ENCODE measurements around the gene NAA25. TPM values are rescaled to one million over a fixed set of nuclear protein-coding genes. Genes with fewer than 3 reads are reported as not detected.

Gene NAA25
- total and polyA plus RNA-seq, 2 donors (not counting 1 experiment from before 2014, with no cell fraction given), result 5.9 to 40.8 TPM

GRCh38 chr12:111992464-111992863, 116.1 kb downstream of the NAA25 start:
- TF ChIP-seq, protein P1, sequence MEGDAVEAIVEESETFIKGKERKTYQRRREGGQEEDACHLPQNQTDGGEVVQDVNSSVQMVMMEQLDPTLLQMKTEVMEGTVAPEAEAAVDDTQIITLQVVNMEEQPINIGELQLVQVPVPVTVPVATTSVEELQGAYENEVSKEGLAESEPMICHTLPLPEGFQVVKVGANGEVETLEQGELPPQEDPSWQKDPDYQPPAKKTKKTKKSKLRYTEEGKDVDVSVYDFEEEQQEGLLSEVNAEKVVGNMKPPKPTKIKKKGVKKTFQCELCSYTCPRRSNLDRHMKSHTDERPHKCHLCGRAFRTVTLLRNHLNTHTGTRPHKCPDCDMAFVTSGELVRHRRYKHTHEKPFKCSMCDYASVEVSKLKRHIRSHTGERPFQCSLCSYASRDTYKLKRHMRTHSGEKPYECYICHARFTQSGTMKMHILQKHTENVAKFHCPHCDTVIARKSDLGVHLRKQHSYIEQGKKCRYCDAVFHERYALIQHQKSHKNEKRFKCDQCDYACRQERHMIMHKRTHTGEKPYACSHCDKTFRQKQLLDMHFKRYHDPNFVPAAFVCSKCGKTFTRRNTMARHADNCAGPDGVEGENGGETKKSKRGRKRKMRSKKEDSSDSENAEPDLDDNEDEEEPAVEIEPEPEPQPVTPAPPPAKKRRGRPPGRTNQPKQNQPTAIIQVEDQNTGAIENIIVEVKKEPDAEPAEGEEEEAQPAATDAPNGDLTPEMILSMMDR (IDR thresholded peaks at IDR 0.05), result no peak
- no peak for TF ChIP-seq EZH2 (IDR thresholded peaks at IDR 0.05; ENCODE audit: borderline replicate concordance, insufficient read depth, low read depth, low read length, poor library complexity, severe bottlenecking)
- ATAC-seq (ENCODE audit: low read depth), result no peak
- Histone ChIP-seq H3K36me3 (replicated peaks in 1 of 2; ENCODE audit: control extremely low read depth in 1 of 2, control insufficient read depth in 1 of 2, extremely low read depth in 1 of 2, insufficient read depth in 2 of 2, low read length in 1 of 2) (no peaks in the 10 kb centered on the region), H4K20me1 (ENCODE audit: control insufficient read depth, insufficient read depth, low read length, poor library complexity, severe bottlenecking) (peaks cover 25% of the 10 kb centered on the region), H3K27ac (ENCODE audit: low read length in 2 of 2) (no peak overlapping the region), H3K27me3 (replicated peaks in 1 of 4; ENCODE audit: control extremely low read depth in 1 of 4, control insufficient read depth in 3 of 4, insufficient read depth in 4 of 4, low read length in 3 of 4) (peaks cover 0 to 17% (median 9%) of the 10 kb centered on the region in 4 experiments), H3K9ac (ENCODE audit: low read length) (no peak overlapping the region), H3K9me3 (ENCODE audit: control extremely low read depth in 1 of 3, control insufficient read depth in 2 of 3, insufficient read depth in 1 of 3, low read length in 2 of 3) (no peaks in the 10 kb centered on the region), H2AFZ (ENCODE audit: insufficient read depth, low read depth, low read length, poor library complexity, severe bottlenecking) (no peak overlapping the region), H3K4me1 (ENCODE audit: control insufficient read depth in 2 of 2, insufficient read depth in 2 of 2, low read length in 2 of 2) (peaks cover 42 to 45% of the 10 kb centered on the region in 2 donors), H3K4me3 (ENCODE audit: control extremely low read depth in 1 of 5, extremely low read depth in 1 of 5, insufficient read depth in 1 of 5, low read depth in 2 of 5, low read length in 4 of 5) (no peak overlapping the region), H3K79me2 (ENCODE audit: control insufficient read depth, insufficient read depth, low read length) (peaks cover 3% of the 10 kb centered on the region), H3K4me2 (replicated peaks; ENCODE audit: low read depth, low read length, poor library complexity, severe bottlenecking) (peak overlapping the region; percentile 20)
- Mint-ChIP-seq H3K4me3 (peak overlapping the region; percentile 14), H3K4me1 (peaks cover 42% of the 10 kb centered on the region), H3K27ac (no peak overlapping the region), H3K27me3 (peaks cover 21% of the 10 kb centered on the region), H3K9me3 (ENCODE audit: insufficient read depth) (no peaks in the 10 kb centered on the region)
- ChIA-PET POLR2A (no interaction called here), CTCF (interaction anchor here (0.7 kb wide), 1 partner anchor 49 kb away, joined by 3 read pairs; no protein-coding TSS in a partner anchor)
- intact Hi-C loops (cut with micrococcal nuclease), result loop anchor here (5.0 kb wide), 2 partner anchors 35 to 45 kb away; no protein-coding TSS in a partner anchor
- WGBS (ENCODE audit: insufficient coverage), result 60% methylated on average over 1 of the region's 6 CpGs
- DNase-seq, result no peak

- Histone ChIP-seq H3K79me2 (ENCODE audit: control insufficient read depth, insufficient read depth, low read length) (peaks cover 3% of the 10 kb centered on the region), H3K36me3 (replicated peaks in 1 of 2; ENCODE audit: control extremely low read depth in 1 of 2, control insufficient read depth in 1 of 2, extremely low read depth in 1 of 2, insufficient read depth in 2 of 2, low read length in 1 of 2) (no peaks in the 10 kb centered on the region), H3K4me1 (ENCODE audit: control insufficient read depth in 2 of 2, insufficient read depth in 2 of 2, low read length in 2 of 2) (peaks cover 42 to 45% of the 10 kb centered on the region in 2 donors), H3K27me3 (replicated peaks in 1 of 4; ENCODE audit: control extremely low read depth in 1 of 4, control insufficient read depth in 3 of 4, insufficient read depth in 4 of 4, low read length in 3 of 4) (peaks cover 0 to 13% (median 5%) of the 10 kb centered on the region in 4 experiments), H3K9ac (ENCODE audit: low read length) (no peak overlapping the region), H4K20me1 (ENCODE audit: control insufficient read depth, insufficient read depth, low read length, poor library complexity, severe bottlenecking) (peaks cover 25% of the 10 kb centered on the region), H2AFZ (ENCODE audit: insufficient read depth, low read depth, low read length, poor library complexity, severe bottlenecking) (no peak overlapping the region), H3K4me2 (replicated peaks; ENCODE audit: low read depth, low read length, poor library complexity, severe bottlenecking) (peak overlapping the region; percentile 20), H3K4me3 (ENCODE audit: control extremely low read depth in 1 of 5, extremely low read depth in 1 of 5, insufficient read depth in 1 of 5, low read depth in 2 of 5, low read length in 4 of 5) (no peak overlapping the region), H3K9me3 (ENCODE audit: control extremely low read depth in 1 of 3, control insufficient read depth in 2 of 3, insufficient read depth in 1 of 3, low read length in 2 of 3) (no peaks in the 10 kb centered on the region), H3K27ac (ENCODE audit: low read length in 2 of 2) (no peak overlapping the region)
- intact Hi-C loops (cut with micrococcal nuclease), result loop anchor here (5.0 kb wide), 2 partner anchors 35 to 45 kb away; no protein-coding TSS in a partner anchor
- WGBS (ENCODE audit: insufficient coverage), result no CpG with 5 or more reads among the region's 4 CpGs
- H3K27me3 Mint-ChIP-seq, result peaks cover 21% of the 10 kb centered on the region
- peak; percentile 24 for ATAC-seq (ENCODE audit: low read depth)
- no peaks in the 10 kb centered on the region for H3K9me3 Mint-ChIP-seq (ENCODE audit: insufficient read depth)
- no peak overlapping the region for H3K27ac Mint-ChIP-seq
- ChIA-PET POLR2A (interaction anchor here (0.7 kb wide), 1 partner anchor 57 kb away, joined by 5 read pairs; no protein-coding TSS in a partner anchor), CTCF (interaction anchor here (0.7 kb wide), 2 partner anchors 48 to 362 kb away, joined by 3 to 4 read pairs; no protein-coding TSS in a partner anchor)
- H3K4me1 Mint-ChIP-seq, result peaks cover 42% of the 10 kb centered on the region
- DNase-seq, result no peak
- no peak for TF ChIP-seq EZH2 (IDR thresholded peaks at IDR 0.05; ENCODE audit: borderline replicate concordance, insufficient read depth, low read depth, low read length, poor library complexity, severe bottlenecking)
- TF ChIP-seq, protein P1 (IDR thresholded peaks at IDR 0.05), result no peak
- H3K4me3 Mint-ChIP-seq, result peak overlapping the region; percentile 54
These were observed 116.6 kb downstream of the NAA25 start for GRCh38 chr12:111991946-111992345.

Data from B cell (primary cell).